ENCODE data around the gene ICAM1. TPM values are rescaled to one million over a fixed set of nuclear protein-coding genes. Genes with fewer than 3 reads are reported as not detected.

ICAM1 gene
- total and polyA plus RNA-seq, 2 of the 13 experiments (the other 11 are each of a cell fraction or from before 2014, with no cell fraction given) = 37.9 to 98.4 TPM

GRCh38 chr19:10228920-10229319 lies 42.0 kb upstream of the ICAM1 start (continued):
- TF ChIP-seq IRF9 (CRISPR knock-in tag; IDR thresholded peaks at IDR 0.05; ENCODE audit: borderline replicate concordance) = no peak
- no peak for TF ChIP-seq FOXC1 (CRISPR knock-in tag; IDR thresholded peaks at IDR 0.05; ENCODE audit: borderline replicate concordance)
- TF ChIP-seq, protein P1, sequence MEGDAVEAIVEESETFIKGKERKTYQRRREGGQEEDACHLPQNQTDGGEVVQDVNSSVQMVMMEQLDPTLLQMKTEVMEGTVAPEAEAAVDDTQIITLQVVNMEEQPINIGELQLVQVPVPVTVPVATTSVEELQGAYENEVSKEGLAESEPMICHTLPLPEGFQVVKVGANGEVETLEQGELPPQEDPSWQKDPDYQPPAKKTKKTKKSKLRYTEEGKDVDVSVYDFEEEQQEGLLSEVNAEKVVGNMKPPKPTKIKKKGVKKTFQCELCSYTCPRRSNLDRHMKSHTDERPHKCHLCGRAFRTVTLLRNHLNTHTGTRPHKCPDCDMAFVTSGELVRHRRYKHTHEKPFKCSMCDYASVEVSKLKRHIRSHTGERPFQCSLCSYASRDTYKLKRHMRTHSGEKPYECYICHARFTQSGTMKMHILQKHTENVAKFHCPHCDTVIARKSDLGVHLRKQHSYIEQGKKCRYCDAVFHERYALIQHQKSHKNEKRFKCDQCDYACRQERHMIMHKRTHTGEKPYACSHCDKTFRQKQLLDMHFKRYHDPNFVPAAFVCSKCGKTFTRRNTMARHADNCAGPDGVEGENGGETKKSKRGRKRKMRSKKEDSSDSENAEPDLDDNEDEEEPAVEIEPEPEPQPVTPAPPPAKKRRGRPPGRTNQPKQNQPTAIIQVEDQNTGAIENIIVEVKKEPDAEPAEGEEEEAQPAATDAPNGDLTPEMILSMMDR (CRISPR knock-in tag; IDR thresholded peaks at IDR 0.05) = peak; percentile 61
- no peak for TF ChIP-seq HNRNPH1 (optimal IDR thresholded peaks at IDR 0.05; ENCODE audit: low read depth, low read length)
- TF ChIP-seq ZNF780A (CRISPR knock-in tag; IDR thresholded peaks at IDR 0.05) = no peak
- TF ChIP-seq HNF4A (CRISPR knock-in tag; IDR thresholded peaks at IDR 0.05) = no peak
- TF ChIP-seq MEF2D (CRISPR knock-in tag; IDR thresholded peaks at IDR 0.05) = no peak
- TF ChIP-seq POLR2AphosphoS2 (IDR thresholded peaks at IDR 0.05; ENCODE audit: low read depth, low read length) = no peak
- TF ChIP-seq XRCC5 (optimal IDR thresholded peaks at IDR 0.05; ENCODE audit: low read length) = peak; percentile 20
- TF ChIP-seq SMC3 (IDR thresholded peaks at IDR 0.05; ENCODE audit: low read length) = peak; percentile 68; the same call in 1 of the 2 replicates
- no peak for TF ChIP-seq ZSCAN25 (CRISPR knock-in tag; IDR thresholded peaks at IDR 0.05)
- TF ChIP-seq SOX6 (IDR thresholded peaks at IDR 0.05) = no peak
- no peak for TF ChIP-seq SOX6 (CRISPR knock-in tag; IDR thresholded peaks at IDR 0.05)
- TF ChIP-seq ZNF335 (CRISPR knock-in tag; IDR thresholded peaks at IDR 0.05) = no peak
- no peak for TF ChIP-seq KLF6 (CRISPR knock-in tag; IDR thresholded peaks at IDR 0.05)
- no peak for TF ChIP-seq ATM (IDR thresholded peaks at IDR 0.05; ENCODE audit: borderline replicate concordance)
- TF ChIP-seq, protein P2, sequence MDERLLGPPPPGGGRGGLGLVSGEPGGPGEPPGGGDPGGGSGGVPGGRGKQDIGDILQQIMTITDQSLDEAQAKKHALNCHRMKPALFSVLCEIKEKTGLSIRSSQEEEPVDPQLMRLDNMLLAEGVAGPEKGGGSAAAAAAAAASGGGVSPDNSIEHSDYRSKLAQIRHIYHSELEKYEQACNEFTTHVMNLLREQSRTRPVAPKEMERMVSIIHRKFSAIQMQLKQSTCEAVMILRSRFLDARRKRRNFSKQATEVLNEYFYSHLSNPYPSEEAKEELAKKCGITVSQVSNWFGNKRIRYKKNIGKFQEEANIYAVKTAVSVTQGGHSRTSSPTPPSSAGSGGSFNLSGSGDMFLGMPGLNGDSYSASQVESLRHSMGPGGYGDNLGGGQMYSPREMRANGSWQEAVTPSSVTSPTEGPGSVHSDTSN (CRISPR knock-in tag; IDR thresholded peaks at IDR 0.05) = no peak
- no peak for TF ChIP-seq BRCA1 (CRISPR knock-in tag; IDR thresholded peaks at IDR 0.05)
- no peak for TF ChIP-seq ZFAT (CRISPR knock-in tag; conservative IDR thresholded peaks at IDR 0.05)
- no peak for TF ChIP-seq ZKSCAN5 (CRISPR knock-in tag; IDR thresholded peaks at IDR 0.05)
- no peak for TF ChIP-seq GMEB2 (CRISPR knock-in tag; IDR thresholded peaks at IDR 0.05; ENCODE audit: low read depth)
- no peak for TF ChIP-seq SAFB2 (CRISPR knock-in tag; IDR thresholded peaks at IDR 0.05; ENCODE audit: borderline replicate concordance, low read depth)
- TF ChIP-seq SMAD9 (CRISPR knock-in tag; IDR thresholded peaks at IDR 0.05) = no peak
- no peak for TF ChIP-seq SMAD1 (CRISPR knock-in tag; IDR thresholded peaks at IDR 0.05; ENCODE audit: borderline replicate concordance, low read depth)
- TF ChIP-seq, protein P3, sequence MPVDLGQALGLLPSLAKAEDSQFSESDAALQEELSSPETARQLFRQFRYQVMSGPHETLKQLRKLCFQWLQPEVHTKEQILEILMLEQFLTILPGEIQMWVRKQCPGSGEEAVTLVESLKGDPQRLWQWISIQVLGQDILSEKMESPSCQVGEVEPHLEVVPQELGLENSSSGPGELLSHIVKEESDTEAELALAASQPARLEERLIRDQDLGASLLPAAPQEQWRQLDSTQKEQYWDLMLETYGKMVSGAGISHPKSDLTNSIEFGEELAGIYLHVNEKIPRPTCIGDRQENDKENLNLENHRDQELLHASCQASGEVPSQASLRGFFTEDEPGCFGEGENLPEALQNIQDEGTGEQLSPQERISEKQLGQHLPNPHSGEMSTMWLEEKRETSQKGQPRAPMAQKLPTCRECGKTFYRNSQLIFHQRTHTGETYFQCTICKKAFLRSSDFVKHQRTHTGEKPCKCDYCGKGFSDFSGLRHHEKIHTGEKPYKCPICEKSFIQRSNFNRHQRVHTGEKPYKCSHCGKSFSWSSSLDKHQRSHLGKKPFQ (CRISPR knock-in tag; IDR thresholded peaks at IDR 0.05; ENCODE audit: insufficient replicate concordance) = no peak
- no peak for TF ChIP-seq ETV6 (CRISPR knock-in tag; conservative IDR thresholded peaks at IDR 0.05)
- TF ChIP-seq MYC (CRISPR knock-in tag; IDR thresholded peaks at IDR 0.05; ENCODE audit: borderline replicate concordance) = no peak

Measured in HepG2 (cell line).